Measurements from ENCODE around the gene SYT9.

The SYT9 gene

GRCh38 chr11:7251836-7252682 is at the start of gene SYT9:
SYT9 (plus strand) TSS chr11:7251904; CDS start chr11:7252187, 283 bp downstream.
- no peak for DNase-seq (ENCODE audit: low read depth)

- no peak for DNase-seq (ENCODE audit: low read depth)
These were observed 49.3 kb upstream of the SYT9 start for GRCh38 chr11:7202412-7202811.

- peak; percentile 69 for DNase-seq (ENCODE audit: low read depth)
These were observed 46.9 kb upstream of the SYT9 start for GRCh38 chr11:7204778-7205177.

- DNase-seq (ENCODE audit: low read depth), result no peak
These were observed 43.3 kb upstream of the SYT9 start for GRCh38 chr11:7208391-7208790.

- DNase-seq (ENCODE audit: low read depth), result no peak
These were observed 32.2 kb upstream of the SYT9 start for GRCh38 chr11:7219491-7219890.

GRCh38 chr11:7220636-7221035 is 31.1 kb upstream of the SYT9 start:
- DNase-seq (ENCODE audit: low read depth), result no peak

GRCh38 chr11:7222619-7223018 is 29.1 kb upstream of the SYT9 start:
- no peak for DNase-seq (ENCODE audit: low read depth)

- no peak for DNase-seq (ENCODE audit: low read depth)
These were observed 11.8 kb upstream of the SYT9 start for GRCh38 chr11:7239877-7240276.

GRCh38 chr11:7245341-7245740 is 6.4 kb upstream of the SYT9 start:
- DNase-seq (ENCODE audit: low read depth), result no peak

- DNase-seq (ENCODE audit: low read depth), result peak; percentile 3
These were observed 5.5 kb upstream of the SYT9 start for GRCh38 chr11:7246179-7246578.

GRCh38 chr11:7250166-7250565 is 1.5 kb upstream of the SYT9 start:
- DNase-seq (ENCODE audit: low read depth), result no peak

GRCh38 chr11:7251487-7251835 is 243 bp upstream of the SYT9 start:
- DNase-seq (ENCODE audit: low read depth), result no peak

- no peak for DNase-seq (ENCODE audit: low read depth)
These were observed 1.0 kb downstream of the SYT9 start for GRCh38 chr11:7252683-7253213.

- no peak for DNase-seq (ENCODE audit: low read depth)
These were observed 2.1 kb downstream of the SYT9 start for GRCh38 chr11:7253800-7254199.

- no peak for DNase-seq (ENCODE audit: low read depth)
These were observed 3.1 kb downstream of the SYT9 start for GRCh38 chr11:7254731-7255291.

GRCh38 chr11:7256943-7257342 is 5.2 kb downstream of the SYT9 start:
- no peak for DNase-seq (ENCODE audit: low read depth)

- no peak for DNase-seq (ENCODE audit: low read depth)
These were observed 6.0 kb downstream of the SYT9 start for GRCh38 chr11:7257724-7258123.

GRCh38 chr11:7261578-7261977 is 9.9 kb downstream of the SYT9 start:
- no peak for DNase-seq (ENCODE audit: low read depth)

- no peak for DNase-seq (ENCODE audit: low read depth)
These were observed 11.0 kb downstream of the SYT9 start for GRCh38 chr11:7262672-7263071.

- no peak for DNase-seq (ENCODE audit: low read depth)
These were observed 12.1 kb downstream of the SYT9 start for GRCh38 chr11:7263842-7264241.

- DNase-seq (ENCODE audit: low read depth), result no peak
These were observed 17.1 kb downstream of the SYT9 start for GRCh38 chr11:7268758-7269157.

- DNase-seq (ENCODE audit: low read depth), result no peak
These were observed 18.6 kb downstream of the SYT9 start for GRCh38 chr11:7270233-7270865.

GRCh38 chr11:7272373-7272772 is 20.7 kb downstream of the SYT9 start:
- no peak for DNase-seq (ENCODE audit: low read depth)

Measured in non-pigmented ciliary epithelial cell (primary cell).